HFF-Myc (cell line): ENCODE data around the gene HDAC4.

Experiments used
- DNase-seq: peaks from one replicate; pipeline ENCODE4 v3.0.0-alpha.2; 2011; ENCODE audit warnings: low read depth; ENCODE audit errors: extremely low read depth
- H3K4me3 ChIP-seq: replicated peaks from 2 replicates; pipeline ENCODE4 v1.5.1; 2011; ENCODE audit warnings: low read depth, mild to moderate bottlenecking, control low read depth, low read length
- CTCF ChIP-seq: IDR thresholded peaks from 2 replicates; pipeline ENCODE4 v1.5.1; 2012; ENCODE audit warnings: mild to moderate bottlenecking, low read depth, low read length, control low read depth; ENCODE audit errors: missing control alignments

Gene HDAC4

GRCh38 chr2:239137898-239138283 lies 262.9 kb downstream of the HDAC4 start:
- no peak for TF ChIP-seq CTCF
- no peak overlapping the region for H3K4me3 ChIP-seq

GRCh38 chr2:239137165-239137897 lies 263.5 kb downstream of the HDAC4 start:
- no peak for DNase-seq
- H3K4me3 ChIP-seq = no peak overlapping the region
- no peak for TF ChIP-seq CTCF

More at GRCh38 chr2:239137898-239138283, 262.9 kb downstream of the HDAC4 start:
- DNase-seq = no peak

GRCh38 chr2:239136762-239137161 lies 264.1 kb downstream of the HDAC4 start:
- no peak for TF ChIP-seq CTCF
- DNase-seq = no peak
- H3K4me3 ChIP-seq = no peak overlapping the region

- H3K4me3 ChIP-seq = no peak overlapping the region
- no peak for TF ChIP-seq CTCF
- DNase-seq = no peak
Measured at GRCh38 chr2:239136203-239136602, 264.6 kb downstream of the HDAC4 start.

- no peak overlapping the region for H3K4me3 ChIP-seq
- no peak for DNase-seq
- no peak for TF ChIP-seq CTCF
Measured at GRCh38 chr2:239135531-239135930, 265.3 kb downstream of the HDAC4 start.

- no peak for TF ChIP-seq CTCF
- DNase-seq = no peak
- no peak overlapping the region for H3K4me3 ChIP-seq
Measured at GRCh38 chr2:239133945-239134570, 266.8 kb downstream of the HDAC4 start.
